Stimulated activated CD4-positive, alpha-beta T cell treated with anti-CD3 and anti-CD28 coated beads, Interleukin-4, amount 100 ng/mL, for 48 hours (primary cell): ENCODE data around the gene HSPG2.
"Not testable (repeated sequence)": the region's sequence is repeated elsewhere in the genome, so short reads cannot be mapped to it uniquely, and the experiment has no call there.

ENCODE experiments used
- DNase-seq, 2 donors: peaks; one replicate each; pipeline ENCODE4 v3.0.0-alpha.2; 2020; ENCODE audit warnings: low read depth in 2 of 2

The HSPG2 gene

GRCh38 chr1:21843996-21844395 is 93.1 kb downstream of the HSPG2 start:
- no peak for DNase-seq

- no peak for DNase-seq
These were observed 93.9 kb downstream of the HSPG2 start for GRCh38 chr1:21843208-21843607.

DNA sequence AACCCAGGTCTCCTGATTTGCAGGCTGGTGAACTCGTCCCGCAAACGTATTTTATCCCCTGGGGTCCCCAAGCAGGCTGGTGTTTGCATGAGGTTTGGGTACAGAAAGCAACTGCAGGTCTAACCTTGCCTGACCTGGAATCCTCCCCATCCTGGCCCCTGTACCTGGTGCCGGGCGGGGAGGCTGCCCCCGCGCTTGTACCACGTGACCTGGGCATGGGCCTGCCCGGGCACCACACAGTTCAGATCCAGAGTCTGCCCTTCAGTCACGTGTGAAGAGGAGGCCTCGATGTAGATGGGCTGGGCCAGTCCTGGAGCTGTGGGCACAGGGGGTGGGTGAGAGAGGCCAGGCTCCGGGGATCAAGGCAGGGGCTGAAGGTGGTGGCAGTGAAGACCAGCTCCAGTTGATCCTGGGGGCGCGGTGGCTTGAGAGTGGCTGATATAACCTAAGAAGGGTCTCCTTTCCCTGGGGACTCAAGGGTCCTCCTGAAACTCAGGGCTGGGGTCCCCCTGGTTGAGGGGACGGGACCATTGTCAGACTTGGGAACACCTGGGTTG is 94.4 kb downstream of the HSPG2 start:
- no peak for DNase-seq

DNA sequence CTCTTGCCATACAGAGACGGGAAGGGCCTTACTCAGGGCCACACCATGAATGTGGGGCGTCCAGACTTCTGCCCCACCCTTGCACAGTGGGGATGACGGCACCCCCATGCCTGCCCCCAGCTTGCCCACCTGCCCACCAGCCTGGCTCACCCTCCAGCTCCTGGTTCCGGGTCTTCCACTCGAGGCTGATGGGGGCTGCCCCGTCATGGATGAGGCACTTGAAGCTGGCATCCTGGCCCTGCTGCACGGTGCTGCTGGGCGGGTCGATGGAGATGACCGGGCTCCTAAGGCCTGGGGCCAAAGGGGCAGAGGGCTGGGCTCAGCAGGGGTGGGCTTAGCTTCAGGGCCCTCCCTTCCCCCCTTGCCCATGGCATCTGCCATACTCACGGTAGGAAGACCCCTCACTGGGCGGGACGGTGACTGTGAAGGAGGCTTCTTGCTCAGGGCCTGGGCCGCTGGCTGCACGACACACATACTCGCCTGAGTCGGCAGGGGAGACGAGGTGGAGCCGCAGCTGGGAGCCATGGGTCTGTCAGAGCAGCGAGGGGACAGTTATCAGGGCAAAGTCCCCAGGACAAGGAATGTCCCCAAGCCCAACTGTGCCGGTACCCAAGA is 95.2 kb downstream of the HSPG2 start:
- no peak for DNase-seq

GRCh38 chr1:21840981-21841380 is 96.1 kb downstream of the HSPG2 start:
- DNase-seq: no peak

DNA sequence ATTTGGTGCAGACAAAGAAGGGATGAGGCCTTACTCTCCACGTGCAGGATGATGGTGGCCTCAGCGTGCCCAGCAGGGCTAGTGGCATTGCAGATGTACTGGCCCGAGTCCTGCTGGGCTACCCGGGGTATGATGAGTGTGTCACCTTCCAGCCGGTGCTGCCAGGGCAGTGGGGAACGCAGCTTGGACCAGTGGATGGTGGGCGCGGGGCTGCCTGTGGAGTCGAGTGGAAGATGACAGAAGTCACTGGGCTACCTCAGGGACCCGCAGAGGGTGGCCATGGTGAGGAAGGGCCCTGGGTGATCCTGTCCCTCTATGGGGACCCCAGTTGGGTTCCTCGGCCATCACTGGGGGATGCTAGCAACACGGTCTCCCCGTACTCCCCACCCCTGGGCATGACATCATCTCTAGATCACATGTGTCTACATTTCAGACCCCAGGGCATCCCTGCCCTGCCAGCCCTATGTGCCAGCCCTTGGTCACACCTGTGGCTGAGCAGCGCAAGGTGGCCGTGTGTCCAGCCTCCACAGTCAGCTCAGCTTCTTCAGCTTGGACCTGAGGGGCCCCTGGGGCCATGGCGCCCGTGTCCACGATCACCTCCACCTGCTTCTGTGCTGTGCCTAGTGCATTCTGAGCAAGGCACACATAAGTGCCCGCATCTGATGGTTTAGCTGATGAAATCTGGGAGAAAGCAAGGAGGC is 97.6 kb downstream of the HSPG2 start:
- DNase-seq: no peak

GRCh38 chr1:21838359-21839157 is 98.6 kb downstream of the HSPG2 start:
- DNase-seq: no peak

GRCh38 chr1:21837476-21837875 is 99.6 kb downstream of the HSPG2 start:
- DNase-seq: no peak

- no peak for DNase-seq
These were observed 100.4 kb downstream of the HSPG2 start for GRCh38 chr1:21836729-21837128.

- no peak for DNase-seq
These were observed 101.1 kb downstream of the HSPG2 start for GRCh38 chr1:21836010-21836409.

- no peak for DNase-seq
These were observed 102.4 kb downstream of the HSPG2 start for GRCh38 chr1:21834666-21835065.

DNA sequence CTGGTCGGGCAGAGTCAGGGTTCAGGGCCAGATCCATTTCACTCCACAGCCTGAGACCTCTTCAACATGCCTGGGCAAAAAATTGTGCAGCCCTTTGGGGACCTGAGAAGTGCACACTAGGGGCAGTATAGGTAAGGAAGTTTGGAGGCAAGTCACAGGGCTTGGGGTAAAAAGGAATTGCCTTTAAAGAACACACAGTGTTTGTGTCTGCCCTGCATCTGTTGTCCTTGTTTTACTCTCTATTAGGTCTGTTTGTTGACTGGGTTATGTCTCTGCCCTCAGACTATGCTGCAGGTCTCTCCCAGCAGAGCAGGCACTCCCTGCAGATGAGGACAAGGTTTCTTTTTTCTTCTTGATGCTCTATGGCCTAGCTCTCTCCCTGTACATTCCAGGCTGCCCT is 103.0 kb downstream of the HSPG2 start:
- no peak for DNase-seq

GRCh38 chr1:21833392-21833976 is 103.6 kb downstream of the HSPG2 start:
- no peak for DNase-seq

DNA sequence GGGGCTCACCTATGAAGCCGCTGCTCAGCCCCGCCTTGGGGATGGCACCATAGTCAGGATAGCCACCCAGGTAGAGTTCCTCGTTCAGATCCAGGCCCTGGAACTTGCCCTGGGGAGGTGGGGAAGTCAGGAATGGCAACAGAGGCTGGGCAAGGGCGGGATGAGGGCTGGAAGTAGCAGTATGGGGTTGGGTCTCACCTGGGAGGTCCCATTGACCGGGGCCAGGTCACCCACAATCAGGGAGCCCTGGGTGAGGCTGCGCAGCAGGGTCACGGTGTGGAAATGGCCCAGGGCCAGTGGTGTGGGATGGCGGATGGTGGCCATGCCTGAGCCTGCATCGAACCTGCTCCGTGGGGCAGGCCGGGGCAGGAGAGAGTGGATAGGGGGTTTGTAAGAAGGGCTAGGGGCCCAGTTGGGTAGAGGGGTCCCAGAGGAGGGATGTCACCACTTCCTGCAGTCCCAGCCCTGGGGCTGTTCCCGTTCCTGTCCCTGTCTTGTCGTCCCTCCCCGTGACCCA is 105.6 kb downstream of the HSPG2 start:
- no peak for DNase-seq

DNA sequence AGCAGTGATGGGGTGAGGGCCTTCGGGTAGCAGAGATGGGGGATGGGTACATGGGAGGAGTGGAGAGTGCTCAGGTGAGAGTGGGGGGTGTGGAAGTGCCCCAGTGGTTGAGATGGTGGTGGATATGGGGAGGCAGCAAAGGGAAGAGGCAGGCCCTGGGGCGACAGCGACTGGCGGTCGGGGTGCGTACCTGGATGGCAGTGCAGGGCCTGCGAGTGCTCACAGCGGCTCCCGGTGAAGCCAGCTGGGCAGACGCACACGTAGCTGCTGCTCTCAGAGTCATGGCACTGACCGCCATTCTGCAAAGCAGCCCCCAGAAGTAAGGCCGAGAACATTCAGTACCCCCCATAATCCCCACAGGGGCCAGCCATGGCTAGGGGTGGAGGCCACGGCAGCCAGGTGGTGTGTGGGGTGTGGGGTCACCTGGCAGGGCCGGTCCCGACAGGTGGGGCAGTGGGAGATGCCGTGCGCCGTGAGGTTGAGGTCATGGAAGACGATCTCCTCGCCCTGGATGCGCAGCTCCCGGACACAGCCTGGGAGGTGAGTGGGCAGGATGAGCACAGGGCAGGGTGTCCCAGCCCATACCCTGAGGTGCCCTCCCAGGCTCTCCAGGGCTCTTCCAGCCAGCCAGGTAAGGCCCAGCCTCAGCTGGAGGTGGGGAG is 106.2 kb downstream of the HSPG2 start:
- no peak for DNase-seq

DNA sequence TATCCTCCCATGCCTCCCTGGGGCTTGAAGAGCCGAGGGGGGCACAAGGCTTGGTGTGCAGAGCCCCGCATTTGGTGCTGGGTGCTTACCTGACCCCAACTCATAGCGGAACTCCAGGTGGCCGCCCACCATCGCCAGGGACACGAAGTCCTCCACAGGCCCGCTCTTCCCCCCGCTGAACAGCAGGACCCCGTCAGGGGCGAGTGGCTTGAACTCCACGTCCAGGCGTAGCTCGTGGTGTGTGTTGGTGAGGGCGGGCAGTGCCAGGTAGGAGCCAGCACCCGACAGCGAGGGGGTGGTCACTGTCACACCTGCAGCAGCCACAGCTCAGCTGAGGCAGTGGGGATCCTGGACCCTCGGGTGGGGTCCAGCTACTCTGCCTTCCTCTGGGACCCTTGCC is 107.8 kb downstream of the HSPG2 start:
- no peak for DNase-seq

DNA sequence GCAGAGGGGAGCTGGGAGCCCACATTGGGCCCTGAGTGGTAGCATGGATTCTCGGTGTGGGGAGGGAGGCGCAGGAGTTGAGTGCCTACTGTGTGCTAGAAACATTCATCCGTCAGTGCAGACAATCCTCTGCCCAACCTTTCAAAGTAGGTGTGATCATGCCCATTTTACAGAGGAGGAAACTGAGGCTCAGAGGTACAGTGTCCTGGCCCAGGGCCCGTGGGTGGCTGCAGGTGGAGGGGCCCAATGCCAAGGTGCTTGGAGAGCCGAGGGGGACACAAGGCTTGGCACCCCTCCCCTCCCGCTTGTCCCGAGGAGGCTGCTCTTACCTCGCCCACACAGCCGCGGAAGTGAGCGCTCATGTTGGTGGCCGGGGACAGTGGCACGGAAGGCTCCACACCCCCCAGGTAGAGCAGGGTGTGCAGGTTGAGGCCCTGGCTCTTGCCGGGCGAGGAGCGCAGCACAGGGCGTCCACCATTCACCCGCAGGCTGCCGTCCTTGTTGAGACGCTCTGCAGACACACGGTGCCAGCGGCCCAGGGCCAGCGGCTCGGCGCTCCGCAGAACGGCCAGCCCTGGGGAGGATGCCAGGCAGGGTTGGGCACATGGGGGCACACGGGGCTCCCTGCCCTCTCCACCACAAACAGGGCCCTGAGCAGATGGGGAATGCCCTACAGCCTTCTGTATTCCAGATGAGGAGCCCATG is 108.5 kb downstream of the HSPG2 start:
- DNase-seq: no peak

DNA sequence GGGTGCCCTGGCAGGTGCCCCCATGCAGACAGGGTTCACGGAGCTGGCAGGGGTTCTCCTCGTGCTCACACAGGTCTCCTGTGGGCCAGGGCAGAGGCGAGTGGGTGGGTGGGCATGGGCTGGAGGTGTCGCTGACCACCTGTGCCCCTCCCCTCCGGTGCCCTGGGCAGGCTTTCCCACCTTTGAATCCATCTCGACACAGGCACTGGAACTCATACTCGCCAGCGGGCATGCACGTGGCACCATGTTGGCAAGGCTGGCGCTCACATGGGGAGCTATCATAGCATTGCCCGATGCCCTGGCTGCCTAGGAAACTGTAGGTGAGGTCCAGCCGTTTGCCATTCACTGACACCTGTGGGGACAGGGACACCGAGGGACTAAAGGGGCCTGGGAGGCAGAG is 109.0 kb downstream of the HSPG2 start:
- DNase-seq: no peak

DNA sequence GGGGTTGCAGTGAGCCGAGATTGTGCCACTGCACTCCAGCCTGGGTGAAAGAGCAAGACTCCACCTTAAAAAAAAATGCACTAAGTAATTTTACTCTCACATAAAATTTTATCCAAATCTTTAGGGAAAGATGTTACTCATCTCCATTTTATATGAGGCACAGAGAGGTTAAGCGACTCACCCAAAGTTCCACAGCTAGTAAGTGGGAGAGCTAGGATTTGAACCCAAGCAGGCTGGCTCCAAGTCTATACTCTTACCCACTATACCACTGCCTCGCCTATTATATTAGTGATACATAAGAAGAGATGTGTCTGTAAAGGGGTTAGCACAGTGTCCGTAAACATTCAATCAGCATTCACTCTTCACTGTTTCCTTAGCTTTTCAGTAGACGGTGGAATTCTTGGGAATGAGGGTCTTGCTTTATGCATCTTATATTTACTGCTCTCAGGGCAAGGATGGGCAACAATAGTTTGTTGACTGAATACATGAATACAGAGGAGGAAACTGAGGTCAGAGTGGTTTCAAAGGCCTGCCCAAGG is 109.9 kb downstream of the HSPG2 start:
- no peak for DNase-seq

GRCh38 chr1:21826694-21827093 is 110.4 kb downstream of the HSPG2 start:
- DNase-seq: not testable (repeated sequence)

- DNase-seq: no peak
These were observed 111.7 kb downstream of the HSPG2 start for GRCh38 chr1:21825393-21825792.
